Ovary (tissue), 3 donors: ENCODE data around the gene COL6A3.

ENCODE experiments used
- EP300 ChIP-seq: sonication (generic); formaldehyde crosslinking; IDR thresholded peaks from one replicate; pipeline ENCODE4 v1.6.1; 2017; ENCODE audit warnings: antibody characterized with exemption
- POLR2A ChIP-seq: fragments of 450-650 bp; IDR thresholded peaks from one replicate; pipeline ENCODE4 v1.6.1; 2017; ENCODE audit warnings: antibody characterized with exemption, mild to moderate bottlenecking, moderate library complexity
- TF ChIP-seq, protein P1 (sequence below), 3 donors: fragments of 450-650 bp in 2 of 3; fragments of 200-600 bp in 1 of 3; IDR thresholded peaks; one replicate each; pipeline versions ENCODE4 v1.5.1 to v1.8.0; 2016 to 2022; ENCODE audit warnings: antibody characterized with exemption in 3 of 3, mild to moderate bottlenecking in 1 of 3
- donor health status: DM: no; HTN: no; CAD: no.

DNA sequence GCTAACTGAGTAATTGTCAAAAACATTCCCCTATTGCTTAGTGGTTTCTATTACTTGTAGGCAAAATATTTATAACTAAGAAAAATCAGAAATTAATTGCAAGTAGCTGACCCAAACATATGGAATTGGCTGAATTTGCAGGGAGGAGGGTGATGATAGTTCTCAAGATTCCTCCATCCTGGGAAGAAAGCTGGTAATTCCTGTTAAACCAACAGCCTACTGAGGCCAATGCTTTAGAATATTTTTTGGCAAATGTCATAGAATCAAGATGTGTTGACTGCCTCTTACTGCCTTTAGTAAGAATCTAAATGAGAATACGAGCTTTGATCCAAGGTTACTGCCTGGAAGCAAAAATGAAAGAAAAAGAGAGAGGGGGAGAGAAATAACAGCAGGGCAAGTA lies 120.0 kb downstream of the COL6A3 start:
- TF ChIP-seq, protein P1, sequence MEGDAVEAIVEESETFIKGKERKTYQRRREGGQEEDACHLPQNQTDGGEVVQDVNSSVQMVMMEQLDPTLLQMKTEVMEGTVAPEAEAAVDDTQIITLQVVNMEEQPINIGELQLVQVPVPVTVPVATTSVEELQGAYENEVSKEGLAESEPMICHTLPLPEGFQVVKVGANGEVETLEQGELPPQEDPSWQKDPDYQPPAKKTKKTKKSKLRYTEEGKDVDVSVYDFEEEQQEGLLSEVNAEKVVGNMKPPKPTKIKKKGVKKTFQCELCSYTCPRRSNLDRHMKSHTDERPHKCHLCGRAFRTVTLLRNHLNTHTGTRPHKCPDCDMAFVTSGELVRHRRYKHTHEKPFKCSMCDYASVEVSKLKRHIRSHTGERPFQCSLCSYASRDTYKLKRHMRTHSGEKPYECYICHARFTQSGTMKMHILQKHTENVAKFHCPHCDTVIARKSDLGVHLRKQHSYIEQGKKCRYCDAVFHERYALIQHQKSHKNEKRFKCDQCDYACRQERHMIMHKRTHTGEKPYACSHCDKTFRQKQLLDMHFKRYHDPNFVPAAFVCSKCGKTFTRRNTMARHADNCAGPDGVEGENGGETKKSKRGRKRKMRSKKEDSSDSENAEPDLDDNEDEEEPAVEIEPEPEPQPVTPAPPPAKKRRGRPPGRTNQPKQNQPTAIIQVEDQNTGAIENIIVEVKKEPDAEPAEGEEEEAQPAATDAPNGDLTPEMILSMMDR (IDR thresholded peaks at IDR 0.05): no peak
- TF ChIP-seq EP300: no peak
- TF ChIP-seq POLR2A: no peak
